Gastrocnemius medialis (tissue), 4 donors: ENCODE measurements around the gene VKORC1L1. TPM values are rescaled to one million over a fixed set of nuclear protein-coding genes. Genes with fewer than 3 reads are reported as not detected.
A peak's percentile ranks its signal among the peaks of the same experiment; 100 is the strongest.

Source experiments
- ATAC-seq, 2 donors: fragments of 150-250 bp; one replicate each; pipeline ENCODE4 v1.9.1; 2016
- DNase-seq, 2 donors: peaks; one replicate each; pipeline ENCODE4 v3.0.0-alpha.2; 2019
- H3K27ac ChIP-seq, 4 donors: fragments of 200-600 bp; sonication (generic); 1 replicate in 1 of 4; 2 replicates in 3 of 4; pipeline ENCODE4 v1.5.1; 2016 to 2018; ENCODE audit warnings: mild to moderate bottlenecking in 2 of 4, moderate library complexity in 1 of 4
- H3K27me3 ChIP-seq, 3 donors: fragments of 200-600 bp; sonication (generic) in 2 of 3; 1 replicate in 1 of 3; 2 replicates in 2 of 3; pipeline versions ENCODE4 v1.5.1 to v1.6.0; 2016 to 2019; ENCODE audit warnings: mild to moderate bottlenecking in 1 of 3, moderate library complexity in 1 of 3
- H3K36me3 ChIP-seq, 2 donors: fragments of 200-600 bp; sonication (generic) in 1 of 2; one replicate each; pipeline ENCODE4 v1.5.1; 2017 to 2018
- H3K4me1 ChIP-seq, 2 donors: fragments of 200-600 bp; sonication (generic) in 1 of 2; one replicate each; pipeline ENCODE4 v1.5.1; 2016 to 2017; ENCODE audit warnings: mild to moderate bottlenecking in 2 of 2
- H3K4me3 ChIP-seq, 4 donors: fragments of 200-600 bp; sonication (generic) in 3 of 4; 1 replicate in 1 of 4; 2 replicates in 3 of 4; pipeline ENCODE4 v1.5.1; 2016 to 2019; ENCODE audit warnings: mild to moderate bottlenecking in 2 of 4
- H3K9me3 ChIP-seq, 3 donors: fragments of 200-600 bp; sonication (generic) in 2 of 3; 1 replicate in 1 of 3; 2 replicates in 2 of 3; pipeline ENCODE4 v1.5.1; 2016 to 2019
- POLR2A ChIP-seq, 2 donors: fragments of 450-650 bp; IDR thresholded peaks; one replicate each; pipeline ENCODE4 v1.6.1; 2017; ENCODE audit warnings: antibody characterized with exemption in 2 of 2, mild to moderate bottlenecking in 2 of 2, moderate library complexity in 2 of 2
- in situ Hi-C, 4 donors: fragments of 200-750 bp; cut with MboI; loops; one replicate each; pipeline versions ENCODE4 v1.15.0 to v1.8.0; 2017; ENCODE audit warnings: low sequenced_read_pairs in 4 of 4
- intact Hi-C: fragments of 100-400 bp; cut with DNase I; formaldehyde crosslinking; loops from one replicate; pipeline ENCODE4 v1.15.1; 2023; ENCODE audit warnings: low total_unique reads
- total RNA-seq, 4 donors: library from RNA; depleted of rRNA; stranded (reverse); fragments of >200 nt; gene quantifications; one replicate each; pipeline versions ENCODE4 v1.1.0 to v1.2.3, GENCODE V29; 2016
- TF ChIP-seq, protein P1 (sequence below), 5 experiments: fragments of 450-650 bp in 3 of 5; fragments of 200-600 bp in 2 of 5; sonication (generic) in 2 of 5; IDR thresholded peaks in 4 of 5; conservative IDR thresholded peaks in 1 of 5; 1 replicate in 4 of 5; 2 replicates in 1 of 5; pipeline ENCODE4 v1.5.1; 2016 to 2019; ENCODE audit warnings: antibody characterized with exemption in 5 of 5, mild to moderate bottlenecking in 3 of 5, moderate library complexity in 3 of 5

Gene VKORC1L1
- total RNA-seq, 4 donors from 2014 or later: 11.5 to 17.5 (median 14.9) TPM

DNA sequence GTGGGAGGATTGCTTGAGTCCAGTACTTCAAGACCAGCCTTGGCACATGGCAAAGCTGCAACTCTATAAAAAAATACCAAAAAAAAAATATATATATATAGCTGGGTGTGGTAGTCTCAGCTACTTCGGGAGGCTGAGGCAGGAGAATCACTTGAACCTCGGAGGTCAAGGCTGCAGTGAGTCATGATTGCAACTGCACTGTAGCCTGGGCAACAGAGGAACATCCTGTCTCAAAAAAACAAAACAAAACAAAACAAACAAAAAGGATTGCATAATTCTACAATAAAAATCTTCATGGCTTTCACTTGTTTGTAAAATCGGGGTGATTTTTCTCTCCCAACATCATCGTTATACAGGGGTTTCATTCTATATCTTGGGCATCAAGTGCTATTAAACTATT is 74.0 kb downstream of the VKORC1L1 start:
- TF ChIP-seq, protein P1, sequence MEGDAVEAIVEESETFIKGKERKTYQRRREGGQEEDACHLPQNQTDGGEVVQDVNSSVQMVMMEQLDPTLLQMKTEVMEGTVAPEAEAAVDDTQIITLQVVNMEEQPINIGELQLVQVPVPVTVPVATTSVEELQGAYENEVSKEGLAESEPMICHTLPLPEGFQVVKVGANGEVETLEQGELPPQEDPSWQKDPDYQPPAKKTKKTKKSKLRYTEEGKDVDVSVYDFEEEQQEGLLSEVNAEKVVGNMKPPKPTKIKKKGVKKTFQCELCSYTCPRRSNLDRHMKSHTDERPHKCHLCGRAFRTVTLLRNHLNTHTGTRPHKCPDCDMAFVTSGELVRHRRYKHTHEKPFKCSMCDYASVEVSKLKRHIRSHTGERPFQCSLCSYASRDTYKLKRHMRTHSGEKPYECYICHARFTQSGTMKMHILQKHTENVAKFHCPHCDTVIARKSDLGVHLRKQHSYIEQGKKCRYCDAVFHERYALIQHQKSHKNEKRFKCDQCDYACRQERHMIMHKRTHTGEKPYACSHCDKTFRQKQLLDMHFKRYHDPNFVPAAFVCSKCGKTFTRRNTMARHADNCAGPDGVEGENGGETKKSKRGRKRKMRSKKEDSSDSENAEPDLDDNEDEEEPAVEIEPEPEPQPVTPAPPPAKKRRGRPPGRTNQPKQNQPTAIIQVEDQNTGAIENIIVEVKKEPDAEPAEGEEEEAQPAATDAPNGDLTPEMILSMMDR (IDR thresholded peaks at IDR 0.05 in 4 of 5, conservative IDR thresholded peaks at IDR 0.05 in 1 of 5): no peak
- TF ChIP-seq POLR2A (IDR thresholded peaks at IDR 0.05): no peak
- no peaks in the 10 kb centered on the region for H3K27me3 ChIP-seq
- H3K4me1 ChIP-seq: no peaks in the 10 kb centered on the region
- no peak overlapping the region for H3K4me3 ChIP-seq
- in situ Hi-C loops: no loop called here
- DNase-seq (peak in 1 of 2 donors; percentile 25), ATAC-seq (no peak)
- no peak overlapping the region for H3K27ac ChIP-seq
- H3K9me3 ChIP-seq: no peaks in the 10 kb centered on the region
- intact Hi-C loops: no loop called here
- no peaks in the 10 kb centered on the region for H3K36me3 ChIP-seq

- in situ Hi-C loops (no loop called here), intact Hi-C loops (no loop called here)
- no peak for TF ChIP-seq POLR2A (IDR thresholded peaks at IDR 0.05)
- TF ChIP-seq, protein P1 (IDR thresholded peaks at IDR 0.05 in 4 of 5, conservative IDR thresholded peaks at IDR 0.05 in 1 of 5): no peak
- Histone ChIP-seq H3K9me3 (no peaks in the 10 kb centered on the region), H3K27me3 (no peaks in the 10 kb centered on the region), H3K27ac (no peak overlapping the region), H3K36me3 (peaks cover 0 to 19% of the 10 kb centered on the region in 2 donors), H3K4me1 (no peaks in the 10 kb centered on the region), H3K4me3 (no peak overlapping the region)
- ATAC-seq: no peak
- no peak for DNase-seq
These were observed 79.1 kb downstream of the VKORC1L1 start for GRCh38 chr7:65951837-65952578.

- Histone ChIP-seq H3K36me3 (peaks cover 0 to 23% of the 10 kb centered on the region in 2 donors), H3K27ac (no peak overlapping the region), H3K4me3 (no peak overlapping the region), H3K4me1 (no peaks in the 10 kb centered on the region), H3K27me3 (no peaks in the 10 kb centered on the region), H3K9me3 (no peaks in the 10 kb centered on the region)
- ATAC-seq (no peak), DNase-seq (no peak)
- intact Hi-C loops: no loop called here
- in situ Hi-C loops: no loop called here
- TF ChIP-seq, protein P1 (IDR thresholded peaks at IDR 0.05 in 4 of 5, conservative IDR thresholded peaks at IDR 0.05 in 1 of 5): no peak
- no peak for TF ChIP-seq POLR2A (IDR thresholded peaks at IDR 0.05)
These were observed 80.3 kb downstream of the VKORC1L1 start for GRCh38 chr7:65953001-65953720.

GRCh38 chr7:65953890-65954450 is 81.1 kb downstream of the VKORC1L1 start:
- Histone ChIP-seq H3K9me3 (no peaks in the 10 kb centered on the region), H3K27ac (no peak overlapping the region), H3K4me3 (no peak overlapping the region), H3K4me1 (no peaks in the 10 kb centered on the region), H3K27me3 (no peaks in the 10 kb centered on the region), H3K36me3 (peaks cover 0 to 31% of the 10 kb centered on the region in 2 donors)
- ATAC-seq: no peak
- TF ChIP-seq POLR2A (IDR thresholded peaks at IDR 0.05): no peak
- TF ChIP-seq, protein P1 (IDR thresholded peaks at IDR 0.05 in 4 of 5, conservative IDR thresholded peaks at IDR 0.05 in 1 of 5): no peak
- intact Hi-C loops: no loop called here
- DNase-seq: no peak
- in situ Hi-C loops: no loop called here
